WERI-Rb-1 (cell line): ENCODE results near the gene IDH3G.

Source experiments
- DNase-seq: peaks from one replicate; pipeline ENCODE4 v3.0.0-alpha.2; 2020
- H3K27ac ChIP-seq: fragments of 250-450 bp; sonication (Bioruptor Pico); 2 replicates; pipeline ENCODE4 v1.5.1; 2020; ENCODE audit warnings: mild to moderate bottlenecking, moderate library complexity
- H3K27me3 ChIP-seq: fragments of 250-450 bp; sonication (Bioruptor Pico); 2 replicates; pipeline ENCODE4 v1.5.1; 2021; ENCODE audit warnings: mild to moderate bottlenecking, low read depth, moderate library complexity; ENCODE audit not compliant: insufficient read depth, severe bottlenecking
- H3K36me3 ChIP-seq: fragments of 250-450 bp; sonication (Bioruptor Pico); 2 replicates; pipeline ENCODE4 v1.5.1; 2020; ENCODE audit warnings: mild to moderate bottlenecking, moderate library complexity
- H3K4me3 ChIP-seq: 2 replicates; pipeline ENCODE4 v1.5.1; 2011; ENCODE audit warnings: low read depth, mild to moderate bottlenecking, control low read depth, low read length
- H3K9me3 ChIP-seq: fragments of 250-450 bp; sonication (Bioruptor Pico); 2 replicates; pipeline ENCODE4 v1.5.1; 2021; ENCODE audit warnings: mild to moderate bottlenecking, moderate library complexity; ENCODE audit not compliant: severe bottlenecking
- TF ChIP-seq, protein P1 (sequence below): IDR thresholded peaks from 2 replicates; pipeline ENCODE4 v1.5.1; 2011; ENCODE audit warnings: low read depth, mild to moderate bottlenecking, control low read depth, inconsistent platforms, low read length

IDH3G gene

DNA sequence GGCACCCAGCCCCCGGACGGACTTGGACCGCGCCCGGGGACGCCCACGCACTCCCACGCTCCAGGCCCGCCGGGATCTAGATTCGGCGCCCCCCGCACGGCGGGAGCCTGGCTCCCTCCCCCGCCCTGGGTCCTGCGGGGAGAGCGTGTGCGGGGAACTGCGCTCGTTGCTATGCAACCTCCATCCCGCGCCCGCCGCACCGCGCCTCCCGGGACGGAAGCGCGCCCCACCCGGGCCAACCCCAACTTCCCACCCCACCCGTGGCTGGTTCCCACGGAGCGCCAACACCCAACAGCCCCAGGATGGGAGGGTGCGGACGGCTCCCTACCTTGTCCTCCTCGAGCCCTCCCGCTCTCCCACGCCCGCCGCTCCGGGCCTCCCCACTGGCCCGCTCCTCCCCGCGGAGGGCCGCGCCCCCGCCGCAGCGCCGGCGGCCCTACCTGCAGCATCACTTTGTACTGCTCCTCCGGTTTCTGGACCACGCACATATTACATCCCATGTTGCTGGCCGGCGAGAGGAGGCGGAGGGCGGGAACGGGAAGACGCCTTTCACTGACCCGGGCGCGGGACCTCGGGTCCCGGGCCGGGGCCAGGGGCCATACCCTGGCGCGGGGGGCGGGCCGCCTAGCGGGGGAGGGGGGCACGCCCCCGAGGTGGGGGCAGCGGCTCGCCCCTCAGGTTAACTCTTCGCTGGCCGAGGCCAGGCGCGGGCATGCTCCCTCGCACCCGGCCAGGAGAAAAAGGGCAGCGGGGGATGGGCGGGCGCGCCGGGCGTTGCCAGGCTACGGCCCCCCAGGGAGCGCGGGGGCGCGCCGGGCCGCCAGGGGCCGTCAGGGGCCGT lies 35.8 kb upstream of the IDH3G start, which contains the start of gene PDZD4:
TSS of gene PDZD4 (minus strand) at position 746 of the 841 bp plus-strand sequence. CDS start at position 500, 246 bp downstream.
- no peak within 1 kb of the TSS for H3K27ac ChIP-seq
- H3K36me3 ChIP-seq, result no peaks in the 10 kb centered on the region; the same call in 1 of the 2 replicates
- H3K27me3 ChIP-seq, result peaks cover 23% of the 10 kb centered on the region
- DNase-seq, result no peak
- peak within 1 kb of the TSS; percentile 66 for H3K4me3 ChIP-seq
- peaks cover 8% of the 10 kb centered on the region for H3K9me3 ChIP-seq
- TF ChIP-seq, protein P1, sequence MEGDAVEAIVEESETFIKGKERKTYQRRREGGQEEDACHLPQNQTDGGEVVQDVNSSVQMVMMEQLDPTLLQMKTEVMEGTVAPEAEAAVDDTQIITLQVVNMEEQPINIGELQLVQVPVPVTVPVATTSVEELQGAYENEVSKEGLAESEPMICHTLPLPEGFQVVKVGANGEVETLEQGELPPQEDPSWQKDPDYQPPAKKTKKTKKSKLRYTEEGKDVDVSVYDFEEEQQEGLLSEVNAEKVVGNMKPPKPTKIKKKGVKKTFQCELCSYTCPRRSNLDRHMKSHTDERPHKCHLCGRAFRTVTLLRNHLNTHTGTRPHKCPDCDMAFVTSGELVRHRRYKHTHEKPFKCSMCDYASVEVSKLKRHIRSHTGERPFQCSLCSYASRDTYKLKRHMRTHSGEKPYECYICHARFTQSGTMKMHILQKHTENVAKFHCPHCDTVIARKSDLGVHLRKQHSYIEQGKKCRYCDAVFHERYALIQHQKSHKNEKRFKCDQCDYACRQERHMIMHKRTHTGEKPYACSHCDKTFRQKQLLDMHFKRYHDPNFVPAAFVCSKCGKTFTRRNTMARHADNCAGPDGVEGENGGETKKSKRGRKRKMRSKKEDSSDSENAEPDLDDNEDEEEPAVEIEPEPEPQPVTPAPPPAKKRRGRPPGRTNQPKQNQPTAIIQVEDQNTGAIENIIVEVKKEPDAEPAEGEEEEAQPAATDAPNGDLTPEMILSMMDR, result no peak

DNA sequence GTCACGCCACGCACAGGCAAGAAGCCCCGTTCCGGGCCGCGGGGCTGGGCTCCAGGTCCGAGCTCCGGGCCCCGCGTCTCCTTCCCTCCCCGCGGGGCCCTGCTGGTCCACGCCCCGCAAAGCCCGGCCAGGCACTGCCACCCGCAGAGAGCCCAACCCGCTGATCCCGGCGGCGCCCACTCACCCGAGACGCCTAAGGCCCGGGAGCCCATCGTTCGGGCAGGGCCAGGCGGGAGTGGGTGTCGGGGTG lies 35.3 kb upstream of the IDH3G start:
- Histone ChIP-seq H3K4me3 (peak overlapping the region; percentile 66), H3K9me3 (peaks cover 8% of the 10 kb centered on the region), H3K27ac (no peak overlapping the region), H3K27me3 (peaks cover 26% of the 10 kb centered on the region), H3K36me3 (no peaks in the 10 kb centered on the region; the same call in 1 of the 2 replicates)
- TF ChIP-seq, protein P1, result no peak
- no peak for DNase-seq

DNA sequence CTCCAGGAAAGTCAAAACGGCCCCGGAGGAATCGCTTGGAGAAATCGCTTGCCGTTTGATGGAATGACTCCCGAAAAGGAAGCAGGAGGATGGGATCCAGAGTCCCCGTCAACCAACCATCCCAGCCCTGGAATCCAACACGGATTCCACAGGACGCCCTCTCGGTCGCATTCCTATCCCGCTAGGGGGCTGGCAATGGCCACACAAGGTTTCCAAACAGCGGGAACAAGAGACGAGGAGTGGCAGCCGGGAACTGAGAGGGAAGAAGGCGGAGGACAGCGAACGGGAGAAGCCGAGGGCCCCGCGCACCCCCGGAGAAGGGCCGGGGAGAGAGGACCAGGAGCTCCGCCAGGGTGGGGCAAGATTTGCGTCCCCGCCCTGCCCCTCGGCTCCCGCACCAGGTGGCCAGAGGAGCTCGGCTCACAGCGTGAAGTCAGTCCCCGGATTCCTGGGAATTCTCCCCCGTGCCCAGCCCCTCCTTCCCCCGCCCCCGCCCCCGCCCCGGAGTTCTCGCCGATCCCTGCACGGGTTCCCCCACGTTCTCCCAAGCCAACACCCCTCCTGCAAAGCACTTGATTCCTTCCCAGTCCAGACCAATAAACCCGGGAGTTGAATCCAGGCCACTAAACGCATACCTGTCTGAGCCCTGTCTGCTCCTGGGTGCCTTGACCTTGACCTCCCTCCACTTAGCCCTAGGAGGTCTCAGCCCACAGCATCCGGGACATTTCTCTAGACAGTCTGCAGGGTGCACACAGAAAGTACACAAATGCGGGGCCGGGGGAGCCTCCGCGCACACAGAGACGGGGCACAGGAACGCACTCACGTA lies 34.8 kb upstream of the IDH3G start:
- peak overlapping the region; percentile 66 for H3K4me3 ChIP-seq
- TF ChIP-seq, protein P1, result 0 out of 2 replicates have a peak, but pooled peaks have one; percentile 13

DNA sequence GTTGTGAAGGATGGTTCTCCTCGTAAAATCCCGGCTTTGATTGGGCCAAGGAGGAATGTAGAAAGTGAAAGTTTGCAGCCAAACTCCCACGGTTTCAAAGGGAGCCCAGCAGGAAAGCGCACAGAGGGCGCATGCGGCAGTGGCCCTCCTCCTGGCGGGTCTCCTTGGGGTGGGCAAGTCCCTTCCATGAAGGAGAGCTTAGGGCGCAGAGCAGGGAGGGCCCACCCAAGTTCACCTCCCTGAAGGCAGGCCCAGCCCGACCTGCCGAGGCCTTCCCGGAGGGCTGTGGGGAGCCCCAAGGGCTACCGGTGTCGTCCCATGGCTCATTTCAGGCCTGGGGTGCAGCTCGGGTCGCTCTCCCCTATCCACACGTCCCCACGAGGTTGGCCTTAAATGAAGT lies 34.1 kb upstream of the IDH3G start:
- no peak overlapping the region for H3K4me3 ChIP-seq
- peaks cover 26% of the 10 kb centered on the region for H3K27me3 ChIP-seq
- DNase-seq, result no peak
- H3K36me3 ChIP-seq, result no peaks in the 10 kb centered on the region; the same call in 1 of the 2 replicates
- TF ChIP-seq, protein P1, result no peak
- peaks cover 8% of the 10 kb centered on the region for H3K9me3 ChIP-seq
- H3K27ac ChIP-seq, result no peak overlapping the region

More for the DNA sequence above, 34.8 kb upstream of the IDH3G start:
- peak; percentile 47 for DNase-seq
- peaks cover 26% of the 10 kb centered on the region for H3K27me3 ChIP-seq
- no peak overlapping the region for H3K27ac ChIP-seq
- no peaks in the 10 kb centered on the region; the same call in 1 of the 2 replicates for H3K36me3 ChIP-seq
- peaks cover 8% of the 10 kb centered on the region for H3K9me3 ChIP-seq

DNA sequence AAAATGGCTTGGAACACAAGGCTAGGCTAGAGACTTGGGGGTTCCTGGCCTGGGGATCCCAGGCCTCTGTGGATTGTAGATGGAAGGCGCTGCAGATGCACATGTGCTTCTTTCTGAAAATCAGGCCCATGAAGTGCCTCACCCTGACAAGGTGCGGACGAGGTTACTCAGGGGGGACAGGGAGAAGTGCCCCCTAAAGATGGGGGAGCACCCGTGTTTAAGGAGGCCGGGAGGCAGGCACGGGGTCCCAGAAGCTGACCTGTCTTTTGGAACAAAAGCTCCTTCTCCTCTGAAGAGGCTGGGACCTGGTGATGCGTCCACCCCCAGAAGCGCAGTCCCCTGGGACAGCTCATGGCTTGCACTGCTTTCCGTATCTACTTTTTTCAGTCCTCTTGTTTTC lies 33.7 kb upstream of the IDH3G start:
- Histone ChIP-seq H3K4me3 (no peak overlapping the region), H3K27ac (no peak overlapping the region), H3K9me3 (peaks cover 8% of the 10 kb centered on the region), H3K36me3 (no peaks in the 10 kb centered on the region; the same call in 1 of the 2 replicates), H3K27me3 (peaks cover 26% of the 10 kb centered on the region)
- DNase-seq, result no peak
- TF ChIP-seq, protein P1, result no peak
